Uterus (tissue), 2 donors: ENCODE measurements around the gene B3GNT7.
"Not testable (repeated sequence)": the region's sequence is repeated elsewhere in the genome, so short reads cannot be mapped to it uniquely, and the experiment has no call there.

Experiments
- CTCF ChIP-seq, 4 experiments: fragments of 200-600 bp in 2 of 4; fragments of 450-650 bp in 2 of 4; sonication (generic) in 2 of 4; IDR thresholded peaks; one replicate each; pipeline ENCODE4 v1.5.1; 2016 to 2019; ENCODE audit warnings: antibody characterized with exemption in 4 of 4, mild to moderate bottlenecking in 2 of 4, moderate library complexity in 1 of 4
- POLR2A ChIP-seq, 2 donors: fragments of 450-650 bp; IDR thresholded peaks; one replicate each; pipeline ENCODE4 v1.6.1; 2016; ENCODE audit warnings: antibody characterized with exemption in 2 of 2, mild to moderate bottlenecking in 1 of 2, moderate library complexity in 1 of 2

DNA sequence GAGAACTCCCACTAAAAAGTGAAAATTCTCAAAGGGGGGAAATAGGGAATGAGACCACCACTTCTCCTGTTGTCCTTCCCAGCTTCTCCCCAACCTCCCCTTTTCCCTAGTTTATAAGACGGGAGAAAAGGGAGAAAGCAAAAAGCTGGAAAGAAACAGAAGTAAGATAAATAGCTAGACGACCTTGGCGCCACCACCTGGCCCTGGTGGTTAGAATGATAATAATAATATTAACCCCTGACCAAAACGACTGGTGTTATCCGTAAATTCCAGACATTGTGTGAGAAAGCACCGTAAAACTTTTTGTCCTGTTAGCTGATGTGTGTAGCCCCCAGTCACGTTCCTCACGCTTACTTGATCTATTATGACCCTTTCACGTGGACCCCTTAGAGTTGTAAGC lies 12.8 kb downstream of the B3GNT7 start:
- not testable (repeated sequence) for TF ChIP-seq POLR2A, CTCF (IDR thresholded peaks at IDR 0.05)
